DMS79 (cell line): Measurements from ENCODE around the gene RCN1.

Experiments
- DNase-seq: peaks from one replicate; lab custom pipeline; 2025; lab: John Stamatoyannopoulos, UW

RCN1 gene

DNA sequence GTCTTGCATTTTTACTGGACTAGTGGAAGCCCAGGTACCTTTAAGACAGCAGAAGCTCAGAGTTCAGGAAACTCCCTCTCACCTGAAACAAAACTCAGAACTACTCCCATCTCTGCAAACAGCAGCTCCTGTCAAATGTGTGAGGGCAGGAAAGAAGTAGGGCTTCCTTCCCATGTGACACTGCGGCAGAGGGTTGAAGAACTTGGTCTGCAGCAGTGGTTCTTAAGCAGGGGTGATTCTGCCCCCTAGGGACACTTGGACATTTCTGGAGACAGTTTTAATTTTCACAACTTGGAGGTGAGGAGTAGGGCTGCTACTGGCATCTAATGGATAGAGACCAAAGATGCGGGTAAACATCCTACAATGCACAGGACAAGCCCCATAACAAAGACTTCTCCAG lies 63.4 kb downstream of the RCN1 start:
- DNase-seq, result no peak
